ENCODE results near the gene NBEA.
"Not testable (repeated sequence)": the region's sequence is repeated elsewhere in the genome, so short reads cannot be mapped to it uniquely, and the experiment has no call there.

Gene NBEA

DNA sequence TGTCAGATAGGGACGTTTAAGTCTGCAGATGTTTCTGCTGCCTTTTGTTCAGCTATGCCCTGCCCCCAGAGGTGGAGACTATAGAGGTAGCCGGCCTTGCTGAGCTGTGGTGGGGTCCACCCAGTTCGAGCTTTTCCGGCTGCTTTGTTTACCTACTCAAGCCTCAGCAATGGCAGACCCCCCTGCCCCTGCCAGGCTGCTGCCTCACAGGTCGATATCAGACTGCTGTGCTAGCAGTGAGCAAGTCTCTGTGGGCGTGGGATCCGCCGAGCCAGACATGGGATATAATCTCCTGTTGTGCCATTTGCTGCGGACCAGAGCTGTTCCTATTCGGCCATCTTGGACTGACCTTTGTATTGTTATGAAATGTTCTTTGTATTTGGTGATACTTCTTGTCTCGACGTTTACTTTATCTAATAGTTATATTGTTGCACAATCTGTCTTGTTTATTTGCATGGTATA, 46.3 kb downstream of the NBEA start:
- no peak overlapping the region for H3K27ac ChIP-seq
- TF ChIP-seq, protein P1, sequence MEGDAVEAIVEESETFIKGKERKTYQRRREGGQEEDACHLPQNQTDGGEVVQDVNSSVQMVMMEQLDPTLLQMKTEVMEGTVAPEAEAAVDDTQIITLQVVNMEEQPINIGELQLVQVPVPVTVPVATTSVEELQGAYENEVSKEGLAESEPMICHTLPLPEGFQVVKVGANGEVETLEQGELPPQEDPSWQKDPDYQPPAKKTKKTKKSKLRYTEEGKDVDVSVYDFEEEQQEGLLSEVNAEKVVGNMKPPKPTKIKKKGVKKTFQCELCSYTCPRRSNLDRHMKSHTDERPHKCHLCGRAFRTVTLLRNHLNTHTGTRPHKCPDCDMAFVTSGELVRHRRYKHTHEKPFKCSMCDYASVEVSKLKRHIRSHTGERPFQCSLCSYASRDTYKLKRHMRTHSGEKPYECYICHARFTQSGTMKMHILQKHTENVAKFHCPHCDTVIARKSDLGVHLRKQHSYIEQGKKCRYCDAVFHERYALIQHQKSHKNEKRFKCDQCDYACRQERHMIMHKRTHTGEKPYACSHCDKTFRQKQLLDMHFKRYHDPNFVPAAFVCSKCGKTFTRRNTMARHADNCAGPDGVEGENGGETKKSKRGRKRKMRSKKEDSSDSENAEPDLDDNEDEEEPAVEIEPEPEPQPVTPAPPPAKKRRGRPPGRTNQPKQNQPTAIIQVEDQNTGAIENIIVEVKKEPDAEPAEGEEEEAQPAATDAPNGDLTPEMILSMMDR (conservative IDR thresholded peaks at IDR 0.05): no peak
- TF ChIP-seq ZFX (IDR thresholded peaks at IDR 0.05): no peak

DNA sequence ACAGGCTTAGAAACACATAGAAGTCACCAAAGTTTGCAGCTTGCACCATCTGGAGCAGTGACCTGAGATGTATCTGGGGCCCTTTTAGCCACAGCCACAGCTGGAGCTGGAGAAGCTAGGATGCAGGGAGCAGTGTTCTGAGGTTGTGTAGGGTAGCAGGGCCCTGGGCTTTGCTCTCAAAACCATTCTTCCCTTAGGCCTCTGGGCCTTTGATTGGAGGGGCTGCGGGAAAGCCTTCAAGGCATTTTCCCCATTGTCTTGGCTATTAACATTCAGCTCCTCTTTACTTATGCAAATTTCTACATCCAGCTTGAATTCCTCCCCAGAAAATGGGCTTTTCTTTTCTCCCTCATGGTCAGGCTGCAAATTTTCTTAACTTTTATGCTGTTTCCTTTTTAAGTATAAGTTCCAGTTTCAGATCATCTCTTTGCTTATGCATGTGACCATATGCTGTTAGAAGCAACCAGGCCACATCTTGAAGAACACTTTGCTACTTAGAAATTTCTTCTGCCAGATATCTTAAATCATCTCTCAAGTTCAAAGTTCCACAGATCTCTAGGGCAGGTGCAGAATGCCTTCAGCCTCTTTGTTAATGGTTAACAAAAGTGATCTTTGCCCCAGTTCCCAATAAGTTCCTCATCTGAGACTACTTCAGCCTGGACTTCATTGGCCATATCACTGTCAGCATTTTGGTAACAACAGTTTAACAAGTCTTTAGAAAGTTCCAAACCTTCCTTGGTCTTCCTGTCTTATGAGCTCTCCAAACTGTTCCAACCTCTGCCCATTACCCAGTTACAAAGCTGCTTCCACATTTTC, 48.5 kb downstream of the NBEA start:
- no peak overlapping the region for H3K27ac ChIP-seq
- TF ChIP-seq, protein P1 (conservative IDR thresholded peaks at IDR 0.05): no peak
- TF ChIP-seq ZFX (IDR thresholded peaks at IDR 0.05): no peak

DNA sequence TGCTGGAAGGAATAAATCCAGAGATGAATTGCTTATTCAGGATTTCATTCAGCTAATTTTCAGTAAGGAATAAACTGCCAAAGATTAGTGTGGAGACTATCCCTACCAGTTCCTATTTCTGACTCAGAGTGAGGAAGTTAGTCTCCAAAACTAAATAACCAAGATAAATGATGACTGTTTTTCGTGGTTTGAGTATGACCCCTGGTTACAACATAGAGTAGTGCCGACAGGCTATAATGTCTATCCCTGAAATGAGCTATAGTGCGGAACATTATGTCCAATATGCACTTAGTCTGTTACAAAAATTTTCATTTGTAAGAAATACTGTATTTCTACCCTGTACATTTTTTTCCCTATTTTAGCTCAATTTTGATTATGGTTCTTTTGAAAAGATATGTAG, 51.4 kb downstream of the NBEA start:
- TF ChIP-seq, protein P1 (conservative IDR thresholded peaks at IDR 0.05): no peak
- TF ChIP-seq ZFX (IDR thresholded peaks at IDR 0.05): no peak
- H3K27ac ChIP-seq: no peak overlapping the region

DNA sequence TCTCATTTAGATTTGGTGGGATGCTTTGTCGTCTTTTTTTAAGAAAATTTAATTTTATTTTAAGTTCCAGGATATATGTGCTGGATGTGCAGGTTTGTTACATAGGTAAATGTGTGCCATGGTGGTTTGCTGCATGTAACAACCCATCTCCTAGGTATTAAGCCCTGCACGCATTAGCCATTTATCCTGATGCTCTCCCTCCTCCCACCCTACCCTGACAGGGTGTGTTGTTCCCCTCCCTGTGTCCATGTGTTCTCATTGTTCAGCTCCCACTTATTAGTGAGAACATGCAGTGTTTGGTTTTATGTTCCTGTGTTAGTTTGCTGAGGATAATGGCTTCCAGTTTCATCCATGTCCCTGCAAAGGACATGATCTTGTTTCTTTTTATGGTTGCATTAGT, 61.7 kb downstream of the NBEA start:
- H3K27ac ChIP-seq: not testable (repeated sequence)

DNA sequence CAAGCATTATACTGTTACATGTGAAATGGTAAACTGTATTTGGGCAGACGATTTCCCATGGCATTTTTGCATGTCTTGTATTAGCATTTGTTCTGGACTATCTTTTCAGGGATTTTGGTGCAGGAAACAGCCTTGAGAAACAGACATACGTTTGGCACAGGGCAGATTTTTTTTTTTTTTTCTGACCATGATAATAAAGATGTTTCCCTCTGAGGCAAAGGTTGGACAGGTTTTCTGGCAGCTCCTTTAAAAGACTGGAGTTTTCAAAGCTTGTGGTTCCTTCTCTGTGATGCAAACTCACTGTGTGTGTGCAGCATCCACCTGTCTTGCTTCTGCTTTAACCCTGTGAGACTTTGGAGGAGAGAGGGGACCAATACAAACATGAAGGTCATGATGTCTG, 63.0 kb downstream of the NBEA start:
- H3K27ac ChIP-seq: no peak overlapping the region
- TF ChIP-seq, protein P1 (conservative IDR thresholded peaks at IDR 0.05): no peak
- no peak for TF ChIP-seq ZFX (IDR thresholded peaks at IDR 0.05)

DNA sequence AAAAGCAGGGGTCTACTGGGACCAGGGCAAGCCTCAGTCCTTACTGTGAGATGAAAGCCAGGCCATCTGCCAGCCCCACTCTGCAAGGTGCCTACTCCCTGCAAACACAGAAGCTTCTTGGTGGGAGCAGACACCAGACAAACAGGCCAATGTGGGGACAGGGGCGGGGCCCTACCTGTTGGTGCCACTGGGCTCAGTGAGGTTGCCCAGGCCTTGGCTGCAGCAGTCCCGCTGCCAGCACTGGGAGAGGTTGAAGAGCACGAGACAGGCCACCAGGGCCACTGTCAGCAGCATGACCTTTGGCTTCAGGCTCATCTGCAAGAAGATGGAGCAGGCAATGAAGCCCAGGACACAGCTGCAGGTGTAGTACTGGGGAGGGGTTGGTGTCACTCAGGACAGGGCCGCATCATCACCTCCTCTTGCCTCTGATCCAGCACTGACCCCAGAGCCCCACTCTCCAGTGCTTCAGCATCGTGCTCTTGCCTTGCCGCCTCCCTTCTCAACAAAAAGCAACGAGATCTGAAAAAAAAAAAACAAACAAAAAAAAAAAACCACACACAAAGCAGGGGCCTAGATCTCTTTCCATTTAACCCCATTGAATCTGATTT, 72.6 kb downstream of the NBEA start:
- no peak overlapping the region for H3K27ac ChIP-seq
- TF ChIP-seq, protein P1 (conservative IDR thresholded peaks at IDR 0.05): no peak
- TF ChIP-seq ZFX (IDR thresholded peaks at IDR 0.05): no peak

DNA sequence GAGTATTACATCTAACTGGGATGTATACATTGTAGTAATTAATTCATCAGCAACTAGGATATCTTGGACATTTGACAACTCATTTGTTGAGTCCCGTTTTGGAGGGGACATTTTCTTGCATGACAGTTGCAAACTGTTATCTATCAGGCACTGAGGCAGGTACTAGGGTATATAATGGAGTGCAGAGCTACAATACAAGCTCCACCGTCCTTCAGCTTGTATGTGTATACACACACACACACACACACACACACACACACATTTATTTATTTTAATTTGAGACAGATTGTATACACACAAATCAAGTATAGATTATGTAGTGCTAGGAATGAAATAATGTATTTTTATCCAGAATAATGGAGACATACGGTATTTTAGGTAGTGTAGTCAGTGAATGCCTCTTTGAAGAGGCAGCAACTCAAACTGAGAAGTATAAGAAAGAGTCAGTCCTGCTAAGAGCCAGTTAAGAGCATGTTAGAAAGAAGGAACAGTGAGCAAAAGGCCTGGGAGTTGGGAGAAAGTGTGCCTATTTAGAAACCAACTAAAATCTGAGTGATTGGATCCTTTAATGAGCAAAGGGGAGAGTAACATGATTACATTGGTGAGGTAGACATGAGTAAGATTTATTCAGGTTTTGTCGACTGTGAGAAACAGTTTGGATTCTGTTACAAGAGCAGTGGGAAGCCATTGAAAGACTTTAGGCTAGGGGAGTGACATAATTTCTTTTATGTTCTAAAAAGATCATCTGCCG, 74.5 kb downstream of the NBEA start:
- TF ChIP-seq, protein P1 (conservative IDR thresholded peaks at IDR 0.05): no peak
- no peak for TF ChIP-seq ZFX (IDR thresholded peaks at IDR 0.05)
- no peak overlapping the region for H3K27ac ChIP-seq
